ENCODE data around the gene RGS7.

RGS7 gene

GRCh38 chr1:241323514-241324195 is 33.4 kb downstream of the RGS7 start:
- no peak for TF ChIP-seq CTCF (IDR thresholded peaks at IDR 0.05; ENCODE audit: low read depth, low read length, missing control alignments)
- no peak overlapping the region for H3K4me3 ChIP-seq (ENCODE audit: low read depth, low read length)
- no peak for DNase-seq (ENCODE audit: low read depth)

GRCh38 chr1:241317676-241318075 is 39.3 kb downstream of the RGS7 start:
- TF ChIP-seq CTCF (IDR thresholded peaks at IDR 0.05; ENCODE audit: low read depth, low read length, missing control alignments), result no peak
- no peak for DNase-seq (ENCODE audit: low read depth)
- no peak overlapping the region for H3K4me3 ChIP-seq (ENCODE audit: low read depth, low read length)

- DNase-seq (ENCODE audit: low read depth), result no peak
- no peak overlapping the region for H3K4me3 ChIP-seq (ENCODE audit: low read depth, low read length)
- TF ChIP-seq CTCF (IDR thresholded peaks at IDR 0.05; ENCODE audit: low read depth, low read length, missing control alignments), result no peak
Measured at GRCh38 chr1:241316372-241316771, 40.6 kb downstream of the RGS7 start.

GRCh38 chr1:241311056-241311746 is 45.8 kb downstream of the RGS7 start:
- TF ChIP-seq CTCF (IDR thresholded peaks at IDR 0.05; ENCODE audit: low read depth, low read length, missing control alignments), result no peak
- no peak overlapping the region for H3K4me3 ChIP-seq (ENCODE audit: low read depth, low read length)
- no peak for DNase-seq (ENCODE audit: low read depth)

GRCh38 chr1:241310451-241310850 is 46.6 kb downstream of the RGS7 start:
- H3K4me3 ChIP-seq (ENCODE audit: low read depth, low read length), result no peak overlapping the region
- no peak for TF ChIP-seq CTCF (IDR thresholded peaks at IDR 0.05; ENCODE audit: low read depth, low read length, missing control alignments)
- DNase-seq (ENCODE audit: low read depth), result no peak

GRCh38 chr1:241309651-241310050 is 47.4 kb downstream of the RGS7 start:
- H3K4me3 ChIP-seq (ENCODE audit: low read depth, low read length), result no peak overlapping the region
- TF ChIP-seq CTCF (IDR thresholded peaks at IDR 0.05; ENCODE audit: low read depth, low read length, missing control alignments), result no peak
- no peak for DNase-seq (ENCODE audit: low read depth)

GRCh38 chr1:241308471-241308870 is 48.5 kb downstream of the RGS7 start:
- TF ChIP-seq CTCF (IDR thresholded peaks at IDR 0.05; ENCODE audit: low read depth, low read length, missing control alignments), result no peak
- no peak for DNase-seq (ENCODE audit: low read depth)
- H3K4me3 ChIP-seq (ENCODE audit: low read depth, low read length), result no peak overlapping the region
